ENCODE measurements around the gene LOXL4.

The LOXL4 gene

DNA sequence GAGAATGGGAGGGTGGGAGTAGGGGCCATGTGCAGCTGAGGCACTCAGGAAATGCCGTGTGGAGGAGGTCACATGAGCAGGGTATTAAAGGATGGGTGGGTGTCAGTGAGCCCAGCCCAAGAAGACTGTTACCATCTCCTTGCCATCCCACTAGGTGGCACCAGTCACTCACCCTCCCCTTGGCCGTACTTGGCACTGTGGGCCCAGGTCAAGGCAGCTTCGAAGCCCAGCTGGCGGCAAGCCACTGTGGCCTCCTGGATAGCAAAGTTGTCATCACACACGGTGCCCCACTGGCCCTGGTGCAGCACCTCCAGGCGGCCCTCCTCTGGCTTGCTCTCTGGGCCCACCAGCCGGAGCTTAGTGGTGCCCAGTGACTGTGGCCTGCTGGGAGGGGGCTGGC is 5.4 kb downstream of the LOXL4 start:
- no peak for DNase-seq

DNA sequence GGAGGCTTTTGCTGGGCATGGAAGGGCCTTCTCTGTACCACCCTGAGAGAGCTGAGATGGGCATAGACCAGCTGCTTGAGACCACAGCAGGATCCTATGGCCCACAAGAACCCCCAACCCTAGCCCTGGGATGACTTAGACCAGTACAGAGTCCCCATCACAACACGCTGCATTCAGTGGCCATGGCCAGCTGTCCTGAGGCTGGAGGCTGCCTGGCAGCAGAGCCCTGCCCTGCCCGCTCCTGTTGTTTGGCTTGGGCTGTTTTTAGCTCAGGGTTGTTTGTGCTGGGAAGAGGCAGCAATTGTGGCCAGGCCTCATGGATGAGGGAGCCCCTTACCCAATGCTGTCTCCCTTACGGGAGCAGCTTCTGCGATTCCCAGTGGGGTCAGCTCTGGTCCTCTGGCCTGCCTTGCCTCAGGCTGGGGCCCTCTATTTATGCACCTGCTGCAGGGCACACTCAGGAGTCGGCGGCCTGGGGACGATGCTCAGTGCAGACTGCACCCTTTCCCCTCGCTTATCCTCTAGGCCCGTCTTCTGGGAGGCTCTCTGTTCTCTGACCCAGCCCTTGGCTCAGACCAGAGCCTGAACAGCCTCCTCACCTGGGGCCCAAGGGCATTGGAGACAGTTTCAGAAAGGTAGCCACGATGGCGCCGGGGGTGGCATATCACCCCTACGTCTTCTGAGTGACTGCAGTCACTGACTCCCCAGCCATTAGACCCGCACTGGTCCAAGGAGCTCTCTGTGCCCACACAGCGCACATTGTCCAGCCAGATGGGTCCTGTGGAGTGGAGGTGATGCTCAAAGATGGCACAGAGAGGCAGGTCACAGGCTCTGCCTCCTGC is 6.3 kb downstream of the LOXL4 start:
- no peak for DNase-seq

DNA sequence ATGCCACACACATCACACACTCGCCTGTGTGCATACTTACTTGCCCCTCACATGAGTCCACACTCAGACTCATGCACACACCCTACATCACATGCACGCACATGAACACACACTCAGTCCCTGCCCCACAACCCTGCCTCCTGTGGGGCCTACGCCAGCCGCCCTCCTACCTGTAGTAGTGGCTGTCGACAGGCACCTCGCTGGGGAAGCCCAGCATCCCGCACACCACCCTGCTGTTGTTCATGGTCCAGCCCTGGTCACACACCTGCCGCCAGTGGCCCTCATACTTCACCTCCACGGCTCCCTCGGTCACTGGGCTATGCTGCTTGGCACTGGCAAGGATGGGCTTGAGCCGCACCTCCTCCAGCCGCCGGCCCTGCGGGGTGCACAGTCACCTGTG is 7.2 kb downstream of the LOXL4 start:
- no peak for DNase-seq

- no peak for DNase-seq
Observed at GRCh38 chr10:98260350-98260749, 7.6 kb downstream of the LOXL4 start.

GRCh38 chr10:98259606-98260315 is 8.2 kb downstream of the LOXL4 start:
- no peak for DNase-seq

DNA sequence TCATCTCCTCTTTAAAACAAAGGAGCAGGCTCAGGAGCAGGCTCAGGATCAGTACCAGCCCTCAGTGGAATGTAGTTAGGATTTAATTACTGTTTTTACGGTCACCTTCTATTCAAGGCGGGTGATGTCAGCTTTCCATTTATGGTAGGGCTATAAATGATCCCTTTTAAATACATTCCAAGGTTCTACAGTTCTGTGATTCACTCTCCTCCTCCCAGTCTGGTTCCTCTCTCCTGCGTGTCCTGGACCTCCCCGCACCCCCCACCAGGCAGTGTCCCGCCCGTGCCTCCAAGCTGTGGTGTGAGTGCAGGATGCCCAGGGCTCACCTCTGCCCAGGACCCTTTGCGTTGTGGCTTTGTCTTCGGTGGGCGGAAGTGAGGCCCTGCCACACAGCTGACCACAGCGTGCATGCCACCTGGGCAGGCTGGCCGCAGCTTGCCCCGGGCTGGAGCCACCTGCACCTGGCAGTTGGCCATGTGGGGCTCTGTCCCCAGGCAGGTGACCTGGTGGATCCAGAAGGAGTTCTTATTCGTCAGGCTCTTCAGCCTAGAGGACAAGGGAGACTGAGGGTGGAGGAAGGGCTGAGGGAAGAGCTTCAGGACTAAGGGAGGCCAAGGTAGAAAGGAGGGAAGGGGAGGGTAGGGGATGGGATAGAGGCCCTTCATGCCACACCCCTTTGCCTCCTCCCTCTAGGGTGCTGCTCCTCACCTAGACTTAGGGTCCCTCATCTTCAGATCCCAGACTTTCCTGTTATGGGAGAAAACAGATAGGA is 9.1 kb downstream of the LOXL4 start:
- DNase-seq = no peak

- DNase-seq = no peak
Observed at GRCh38 chr10:98257961-98258360, 10.0 kb downstream of the LOXL4 start.

- DNase-seq = no peak
Observed at GRCh38 chr10:98257198-98257597, 10.8 kb downstream of the LOXL4 start.

- no peak for DNase-seq
Observed at GRCh38 chr10:98256692-98257091, 11.3 kb downstream of the LOXL4 start.

DNA sequence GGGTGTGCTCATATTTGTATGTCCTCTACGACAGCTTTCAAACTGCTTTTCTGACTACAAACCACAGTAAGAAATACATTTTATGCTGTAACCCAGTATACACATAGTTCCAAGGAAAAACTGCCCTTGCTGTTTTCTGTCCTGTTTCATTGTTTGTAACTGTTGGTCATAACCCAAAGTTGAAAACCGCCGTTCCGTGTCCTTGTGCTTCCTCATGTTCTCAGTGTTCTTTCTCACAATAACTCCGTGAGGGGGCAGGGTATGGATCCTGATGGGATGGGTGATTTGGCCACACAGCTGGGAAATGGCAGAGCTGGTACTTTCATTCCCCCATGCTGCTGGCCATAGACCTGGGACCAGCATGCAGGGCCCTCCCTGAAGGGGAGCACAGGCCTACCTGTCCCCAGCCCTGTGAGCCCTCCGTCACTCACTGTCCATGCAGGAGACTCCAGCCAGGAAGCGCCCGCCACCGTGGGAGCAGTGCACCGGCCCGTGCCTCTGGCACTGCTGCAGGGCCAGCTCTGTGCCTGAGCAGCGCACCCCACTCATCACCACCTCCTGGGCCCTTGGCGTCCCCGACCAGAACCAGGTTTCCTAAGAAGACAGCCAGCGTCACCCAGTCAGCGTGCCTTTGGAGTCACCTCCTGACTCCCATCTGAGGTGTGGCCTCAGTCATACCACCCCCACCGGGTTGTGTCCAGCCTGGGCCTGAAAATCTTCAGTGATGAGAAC is 12.7 kb downstream of the LOXL4 start:
- no peak for DNase-seq

DNA sequence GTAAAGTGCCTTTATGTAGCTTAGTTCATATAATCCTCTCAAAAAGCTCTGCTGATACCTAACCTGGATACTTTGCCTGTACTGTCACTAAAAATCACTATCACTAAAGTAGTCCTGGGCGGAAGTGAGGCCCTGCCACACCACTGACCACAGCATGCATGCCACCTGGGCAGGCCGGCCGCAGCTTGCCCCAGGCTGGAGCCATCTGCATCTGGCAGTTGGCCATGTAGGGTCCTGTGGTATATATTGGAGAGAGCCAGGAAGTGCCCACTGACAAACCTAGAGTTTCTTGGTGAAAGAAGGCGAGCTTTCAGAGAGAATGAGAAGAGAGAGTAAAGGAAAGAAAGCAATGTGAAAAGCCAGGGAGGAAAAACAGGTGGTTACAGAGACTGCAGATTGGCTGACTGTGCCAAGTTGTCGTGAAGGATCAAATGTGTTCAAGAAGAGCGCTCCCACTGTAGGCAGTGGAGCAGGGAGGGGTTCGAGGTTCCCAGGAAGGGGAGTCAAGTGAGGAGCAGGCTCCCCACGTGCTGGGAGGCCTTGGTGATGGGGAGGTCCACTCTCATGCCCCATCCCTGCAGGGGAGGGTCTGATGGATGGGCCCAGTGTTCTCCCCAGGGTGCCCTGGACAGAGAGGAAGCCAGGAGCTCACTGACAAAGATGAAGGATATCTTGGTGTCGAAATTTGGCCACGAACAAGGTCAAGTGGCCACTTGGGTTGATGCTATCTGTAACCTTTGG is 13.6 kb downstream of the LOXL4 start:
- DNase-seq = no peak

- no peak for DNase-seq
Observed at GRCh38 chr10:98253499-98253898, 14.5 kb downstream of the LOXL4 start.

- no peak for DNase-seq
Observed at GRCh38 chr10:98252464-98252863, 15.5 kb downstream of the LOXL4 start.

DNA sequence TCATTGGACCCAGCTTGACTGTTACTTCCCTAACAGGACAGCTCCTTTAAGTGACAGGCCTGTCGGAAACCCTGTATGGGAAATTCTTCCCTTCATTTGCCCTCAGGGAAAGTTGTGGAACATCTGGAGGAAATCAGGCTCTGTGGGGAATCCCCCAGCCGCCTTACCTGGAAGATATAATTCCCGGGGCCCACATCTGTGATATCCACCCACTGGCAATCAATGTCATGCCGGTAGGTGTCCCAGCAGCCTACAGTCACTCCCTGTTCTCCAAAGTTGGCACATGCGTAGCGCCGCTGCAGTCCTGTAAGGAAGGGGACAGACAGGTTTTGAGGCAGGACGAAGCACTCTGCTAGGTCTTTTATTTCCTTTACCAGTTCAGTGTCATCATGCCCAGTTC is 16.6 kb downstream of the LOXL4 start:
- DNase-seq = no peak

DNA sequence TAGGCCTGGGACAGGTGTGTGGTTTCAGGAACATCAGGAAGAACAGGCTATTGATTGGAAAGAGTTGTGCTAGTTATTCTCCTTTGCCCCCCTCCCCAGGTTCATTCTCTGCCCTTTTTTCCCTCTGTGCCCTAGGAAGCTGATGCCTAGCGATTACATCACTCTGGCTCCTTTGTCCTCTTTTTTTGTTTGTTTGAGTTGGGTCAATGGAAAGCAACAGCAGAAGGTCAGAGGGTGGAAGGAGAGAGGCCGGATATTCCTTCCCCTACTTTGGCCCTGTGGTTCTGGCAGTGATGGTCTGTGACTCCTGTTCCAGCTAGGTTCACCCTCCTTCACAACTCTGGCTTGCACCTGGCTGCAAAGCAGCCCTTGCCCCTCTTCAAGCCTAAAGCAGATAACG is 18.9 kb downstream of the LOXL4 start:
- no peak for DNase-seq

DNA sequence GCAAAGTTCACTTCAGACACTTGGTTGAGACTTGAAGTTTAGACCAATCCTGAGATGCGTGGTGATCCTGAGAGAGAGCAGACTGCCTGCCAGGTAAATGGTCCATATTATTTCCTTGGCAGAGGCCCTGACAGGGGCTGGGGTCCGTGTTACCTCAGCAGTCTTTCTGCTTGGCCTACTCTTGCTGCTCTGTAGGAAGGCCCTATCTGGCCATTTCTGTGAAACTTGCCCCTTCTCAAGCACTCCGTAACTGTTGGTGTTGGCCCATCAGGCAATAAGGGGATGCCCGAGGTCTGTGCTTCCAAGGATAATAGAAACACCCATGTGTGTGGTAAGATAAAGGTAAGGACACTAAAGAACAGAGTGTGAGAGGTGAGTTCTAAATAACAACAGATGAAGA is 20.0 kb downstream of the LOXL4 start:
- no peak for DNase-seq

DNA sequence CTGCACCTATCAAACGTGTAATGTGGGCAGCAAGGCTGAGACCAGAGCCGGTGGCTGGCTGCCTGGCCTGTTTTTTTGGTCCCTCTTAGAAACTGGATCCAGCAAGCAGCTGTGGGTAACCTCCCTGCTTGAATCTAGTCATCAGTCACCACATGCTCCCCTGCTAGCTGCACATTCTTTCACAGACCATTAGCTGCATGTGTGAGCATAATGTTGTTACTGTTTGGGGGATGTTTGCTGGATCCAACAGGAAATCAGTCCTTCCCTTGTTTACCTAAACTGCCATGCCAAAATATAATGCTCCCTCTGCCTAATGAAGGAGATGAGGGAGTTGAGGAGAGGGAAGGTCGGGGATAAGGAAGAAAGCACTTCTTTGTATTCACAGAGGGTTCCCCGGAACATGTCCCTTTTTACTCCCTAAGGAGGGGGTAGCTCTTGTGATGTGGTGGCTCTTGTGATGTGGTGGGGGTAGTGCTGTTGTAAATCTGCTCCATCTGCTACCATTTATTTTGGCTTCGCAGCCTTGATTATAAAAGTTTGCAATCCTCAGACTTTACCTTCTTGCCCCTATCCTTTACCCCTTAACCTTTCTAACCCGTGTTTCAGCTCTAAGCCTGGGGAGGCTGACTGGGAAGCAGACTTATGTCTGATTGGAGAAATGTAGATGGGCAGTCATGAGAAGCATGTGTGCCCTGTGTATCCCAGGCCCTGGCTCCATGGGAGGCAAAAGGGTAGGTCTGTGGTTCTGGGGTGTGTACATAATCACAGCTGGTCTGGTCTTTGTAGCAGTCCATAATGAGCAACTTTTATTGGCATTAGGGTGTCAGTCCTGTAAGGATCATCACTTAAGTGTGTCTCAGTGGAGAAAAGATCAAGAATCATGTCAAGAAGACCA is 20.8 kb downstream of the LOXL4 start:
- DNase-seq = no peak

DNA sequence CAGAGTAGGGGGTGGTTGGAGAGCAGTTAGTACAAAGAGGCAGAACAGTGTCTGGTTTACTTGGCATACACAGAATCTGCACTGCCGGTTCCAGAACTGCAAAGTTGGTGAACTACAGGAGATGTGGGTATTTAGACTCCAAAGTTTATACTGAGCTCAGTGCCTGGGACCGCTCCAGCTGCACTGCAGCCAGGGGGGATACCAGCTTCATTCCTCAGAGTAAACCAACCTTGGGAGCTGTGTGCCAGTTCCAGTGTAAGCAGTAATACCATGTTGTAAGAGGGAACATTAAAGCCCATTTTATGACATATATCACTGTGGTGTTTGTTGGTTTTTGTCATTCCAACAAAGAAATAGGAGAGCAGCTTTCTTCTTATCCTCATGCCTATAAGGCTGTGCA is 23.4 kb downstream of the LOXL4 start:
- no peak for DNase-seq

GRCh38 chr10:98244141-98244540 is 23.9 kb downstream of the LOXL4 start:
- DNase-seq = no peak

- no peak for DNase-seq
Observed at GRCh38 chr10:98242823-98243222, 25.2 kb downstream of the LOXL4 start.

GRCh38 chr10:98240524-98240923 is 27.5 kb downstream of the LOXL4 start:
- DNase-seq = no peak

Measured in central memory CD4-positive, alpha-beta T cell (primary cell).